ENCODE results near the gene CASK.
"Not testable (repeated sequence)": the region's sequence is repeated elsewhere in the genome, so short reads cannot be mapped to it uniquely, and the experiment has no call there.

The CASK gene

DNA sequence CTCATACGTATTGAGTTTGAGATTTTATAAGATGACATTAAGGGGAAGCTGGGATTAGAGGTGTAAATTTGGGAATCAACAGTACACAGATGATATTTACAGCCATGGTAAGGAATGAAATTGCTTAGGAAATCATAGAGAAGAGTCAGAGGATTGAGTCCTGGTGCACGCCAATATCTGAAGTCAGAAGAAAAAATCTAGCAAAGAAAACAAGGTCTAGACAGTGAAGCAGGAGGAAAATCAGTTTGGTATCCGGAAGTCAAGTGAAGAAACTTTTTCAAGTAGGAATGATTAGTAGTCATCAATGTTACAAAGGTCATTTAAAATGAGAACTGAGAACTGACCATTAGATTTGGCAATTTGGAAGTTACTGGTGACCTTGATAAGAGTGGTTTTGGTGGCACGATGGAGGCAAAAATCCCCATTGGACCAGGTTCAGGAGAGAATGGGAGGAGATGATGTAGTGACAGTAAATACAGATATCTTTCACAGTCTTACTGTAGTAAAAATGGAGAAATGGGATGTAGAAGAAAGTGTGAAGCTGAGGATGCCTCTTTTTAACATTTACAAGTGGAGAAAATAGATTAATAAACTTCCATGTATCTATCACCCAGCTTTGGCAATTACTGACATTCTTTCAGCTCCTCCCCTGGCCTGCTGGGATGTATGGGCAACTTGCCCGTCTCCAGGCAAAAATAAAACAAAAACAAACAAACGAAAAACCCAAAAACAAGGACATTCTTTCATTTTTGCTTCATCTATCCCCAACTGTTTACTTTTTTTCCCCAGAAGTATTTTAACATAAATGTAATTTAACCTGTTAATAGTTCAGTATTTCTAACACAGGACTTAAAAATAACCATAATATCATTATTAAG lies 245.9 kb downstream of the CASK start:
- DNase-seq (ENCODE audit: extremely low read depth, low read depth): no peak
- TF ChIP-seq, protein P1, sequence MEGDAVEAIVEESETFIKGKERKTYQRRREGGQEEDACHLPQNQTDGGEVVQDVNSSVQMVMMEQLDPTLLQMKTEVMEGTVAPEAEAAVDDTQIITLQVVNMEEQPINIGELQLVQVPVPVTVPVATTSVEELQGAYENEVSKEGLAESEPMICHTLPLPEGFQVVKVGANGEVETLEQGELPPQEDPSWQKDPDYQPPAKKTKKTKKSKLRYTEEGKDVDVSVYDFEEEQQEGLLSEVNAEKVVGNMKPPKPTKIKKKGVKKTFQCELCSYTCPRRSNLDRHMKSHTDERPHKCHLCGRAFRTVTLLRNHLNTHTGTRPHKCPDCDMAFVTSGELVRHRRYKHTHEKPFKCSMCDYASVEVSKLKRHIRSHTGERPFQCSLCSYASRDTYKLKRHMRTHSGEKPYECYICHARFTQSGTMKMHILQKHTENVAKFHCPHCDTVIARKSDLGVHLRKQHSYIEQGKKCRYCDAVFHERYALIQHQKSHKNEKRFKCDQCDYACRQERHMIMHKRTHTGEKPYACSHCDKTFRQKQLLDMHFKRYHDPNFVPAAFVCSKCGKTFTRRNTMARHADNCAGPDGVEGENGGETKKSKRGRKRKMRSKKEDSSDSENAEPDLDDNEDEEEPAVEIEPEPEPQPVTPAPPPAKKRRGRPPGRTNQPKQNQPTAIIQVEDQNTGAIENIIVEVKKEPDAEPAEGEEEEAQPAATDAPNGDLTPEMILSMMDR (IDR thresholded peaks at IDR 0.05; ENCODE audit: low read depth, low read length, missing control alignments): no peak
- no peak overlapping the region for H3K4me3 ChIP-seq (replicated peaks; ENCODE audit: low read depth, low read length)

GRCh38 chrX:41676361-41676760 lies 247.0 kb downstream of the CASK start:
- DNase-seq (ENCODE audit: extremely low read depth, low read depth); H3K4me3 ChIP-seq (replicated peaks; ENCODE audit: low read depth, low read length): not testable (repeated sequence)

- no peak for DNase-seq (ENCODE audit: extremely low read depth, low read depth)
- H3K4me3 ChIP-seq (replicated peaks; ENCODE audit: low read depth, low read length): no peak overlapping the region
- TF ChIP-seq, protein P1 (IDR thresholded peaks at IDR 0.05; ENCODE audit: low read depth, low read length, missing control alignments): no peak
These were observed 250.7 kb downstream of the CASK start for GRCh38 chrX:41672643-41673042.

GRCh38 chrX:41671082-41671481 lies 252.3 kb downstream of the CASK start:
- no peak overlapping the region for H3K4me3 ChIP-seq (replicated peaks; ENCODE audit: low read depth, low read length)
- TF ChIP-seq, protein P1 (IDR thresholded peaks at IDR 0.05; ENCODE audit: low read depth, low read length, missing control alignments): no peak
- DNase-seq (ENCODE audit: extremely low read depth, low read depth): no peak

DNA sequence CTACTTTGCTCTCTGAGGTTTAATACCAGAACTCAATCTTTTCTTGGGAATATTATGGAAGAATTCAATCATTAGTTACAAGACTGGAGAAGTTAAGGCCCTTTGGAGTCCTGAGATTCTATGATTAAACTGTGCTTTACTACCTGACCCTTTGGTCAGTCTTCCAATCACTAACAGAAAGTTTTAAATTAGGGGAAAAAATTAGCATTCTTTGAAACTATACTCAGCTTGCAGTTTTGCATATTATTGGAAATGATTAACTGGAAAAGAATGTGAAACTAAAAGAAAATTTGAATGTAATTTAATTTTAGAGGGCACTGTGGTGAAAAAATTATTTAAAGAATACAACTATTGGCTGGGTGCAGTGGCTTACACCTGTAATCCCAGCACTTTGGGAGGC lies 253.2 kb downstream of the CASK start:
- DNase-seq (ENCODE audit: extremely low read depth, low read depth): no peak
- H3K4me3 ChIP-seq (replicated peaks; ENCODE audit: low read depth, low read length): no peak overlapping the region
- TF ChIP-seq, protein P1 (IDR thresholded peaks at IDR 0.05; ENCODE audit: low read depth, low read length, missing control alignments): no peak

GRCh38 chrX:41667631-41668030 lies 255.7 kb downstream of the CASK start:
- TF ChIP-seq, protein P1 (IDR thresholded peaks at IDR 0.05; ENCODE audit: low read depth, low read length, missing control alignments): no peak
- DNase-seq (ENCODE audit: extremely low read depth, low read depth): no peak
- no peak overlapping the region for H3K4me3 ChIP-seq (replicated peaks; ENCODE audit: low read depth, low read length)

DNA sequence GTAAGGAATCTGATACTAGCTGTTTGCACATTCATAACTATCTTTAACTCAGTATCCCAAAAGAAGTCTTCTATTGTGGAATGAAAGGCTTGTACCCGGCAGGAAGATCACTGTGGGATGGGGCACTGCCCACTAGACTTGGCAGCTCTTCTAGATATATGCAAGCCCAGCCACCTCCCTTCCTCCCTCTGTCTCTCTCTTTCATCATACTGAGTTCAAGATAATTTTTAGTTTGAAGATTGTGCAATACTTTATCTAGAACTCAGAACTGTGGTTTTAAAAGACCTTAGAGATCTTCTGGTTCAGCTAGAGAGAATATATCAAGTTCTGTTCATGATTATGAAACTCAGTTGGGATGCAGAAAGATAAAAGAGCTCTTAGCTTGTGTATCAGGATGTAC lies 257.1 kb downstream of the CASK start:
- no peak overlapping the region for H3K4me3 ChIP-seq (replicated peaks; ENCODE audit: low read depth, low read length)
- DNase-seq (ENCODE audit: extremely low read depth, low read depth): no peak
- TF ChIP-seq, protein P1 (IDR thresholded peaks at IDR 0.05; ENCODE audit: low read depth, low read length, missing control alignments): no peak
